GM18517 (cell line): ENCODE measurements around the gene LAGE3.

Source experiments
- ATAC-seq: cut with Tn5 transposase; IDR thresholded peaks from one replicate; pipeline ENCODE4 v1.9.1; 2021; ENCODE audit warnings: mild to moderate bottlenecking, moderate library complexity; ENCODE audit not compliant: unreplicated experiment

The LAGE3 gene

GRCh38 chrX:154477891-154478477 is 1.1 kb downstream of the LAGE3 start:
- ATAC-seq = no peak

GRCh38 chrX:154476821-154477220 is 2.3 kb downstream of the LAGE3 start:
- ATAC-seq = no peak

- no peak for ATAC-seq
Measured at GRCh38 chrX:154473683-154474082, 5.4 kb downstream of the LAGE3 start.

GRCh38 chrX:154472685-154473632 is 6.1 kb downstream of the LAGE3 start:
- ATAC-seq = no peak

GRCh38 chrX:154471839-154472684 is 7.0 kb downstream of the LAGE3 start:
- ATAC-seq = no peak

GRCh38 chrX:154470914-154471568 is 8.0 kb downstream of the LAGE3 start:
- no peak for ATAC-seq

- no peak for ATAC-seq
Measured at GRCh38 chrX:154470434-154470833, 8.6 kb downstream of the LAGE3 start.

- no peak for ATAC-seq
Measured at GRCh38 chrX:154469880-154470279, 9.2 kb downstream of the LAGE3 start.

- ATAC-seq = no peak
Measured at GRCh38 chrX:154469114-154469513, 10.0 kb downstream of the LAGE3 start.

- ATAC-seq = no peak
Measured at GRCh38 chrX:154468217-154468616, 10.9 kb downstream of the LAGE3 start.

- no peak for ATAC-seq
Measured at GRCh38 chrX:154467556-154467955, 11.5 kb downstream of the LAGE3 start.

- ATAC-seq = no peak
Measured at GRCh38 chrX:154466907-154467306, 12.2 kb downstream of the LAGE3 start.

GRCh38 chrX:154466036-154466435 is 13.0 kb downstream of the LAGE3 start:
- ATAC-seq = no peak

GRCh38 chrX:154465601-154466000 is 13.5 kb downstream of the LAGE3 start:
- ATAC-seq = no peak

GRCh38 chrX:154464806-154465365 is 14.2 kb downstream of the LAGE3 start:
- ATAC-seq = no peak

- ATAC-seq = no peak
Measured at GRCh38 chrX:154463611-154464220, 15.4 kb downstream of the LAGE3 start.

GRCh38 chrX:154462396-154462795 is 16.7 kb downstream of the LAGE3 start:
- ATAC-seq = no peak

- no peak for ATAC-seq
Measured at GRCh38 chrX:154460326-154460725, 18.8 kb downstream of the LAGE3 start.

GRCh38 chrX:154459832-154460231 is 19.2 kb downstream of the LAGE3 start:
- no peak for ATAC-seq
